Left lung (tissue), 10 donors: ENCODE data around the gene TBXAS1. TPM values are rescaled to one million over a fixed set of nuclear protein-coding genes. Genes with fewer than 3 reads are reported as not detected.

ENCODE experiments used
- ATAC-seq: fragments of 200-7000 bp; cut with Tn5 transposase; one replicate; pipeline ENCODE4 v1.9.1; 2020; ENCODE audit warnings: moderate library complexity
- DNase-seq, 4 donors: peaks; one replicate each; pipeline ENCODE4 v3.0.0-alpha.2; 2013 to 2020
- H3K27ac ChIP-seq, 2 donors: fragments of 200-600 bp; sonication (generic) in 1 of 2; one replicate each; pipeline versions ENCODE4 v1.5.0 to v1.8.0; 2020 to 2021
- H3K27me3 ChIP-seq, 2 donors: fragments of 200-600 bp; sonication (generic) in 1 of 2; one replicate each; pipeline versions ENCODE4 v1.5.0 to v1.8.0; 2020 to 2021
- H3K36me3 ChIP-seq, 2 donors: fragments of 200-600 bp; sonication (generic) in 1 of 2; one replicate each; pipeline versions ENCODE4 v1.5.0 to v1.8.0; 2020 to 2021
- H3K4me1 ChIP-seq, 2 donors: fragments of 200-600 bp; one replicate each; pipeline ENCODE4 v1.8.0; 2021
- H3K4me3 ChIP-seq, 2 donors: fragments of 200-600 bp; sonication (generic) in 1 of 2; one replicate each; pipeline versions ENCODE4 v1.5.0 to v1.8.0; 2020 to 2021; ENCODE audit warnings: mild to moderate bottlenecking in 1 of 2
- H3K9me3 ChIP-seq, 2 donors: fragments of 200-600 bp; sonication (generic) in 1 of 2; one replicate each; pipeline versions ENCODE4 v1.5.0 to v1.8.0; 2020 to 2021
- intact Hi-C, 2 donors: fragments of 100-400 bp; cut with DNase I; formaldehyde crosslinking; loops; one replicate each; pipeline versions ENCODE4 v1.11.2 to v1.14.2; 2022
- polyA plus RNA-seq, 6 donors: library from polyadenylated mRNA; unstranded; fragments of 120-200 nt; gene quantifications; one replicate each; pipeline ENCODE4 v1.2.1, GENCODE V29; 2013; ENCODE audit not compliant: insufficient read length in 6 of 6
- total RNA-seq, 2 donors: library from RNA; stranded (reverse); fragmentation: NEBNext Ultra II Directional; extraction: Animal tissue kit (Norgen Biotek cat#: 25700); gene quantifications; one replicate each; pipeline ENCODE4 v1.2.1, GENCODE V29; 2021
- TF ChIP-seq, protein P1 (sequence below), 2 donors: fragments of 200-600 bp; sonication (generic) in 1 of 2; IDR thresholded peaks; one replicate each; pipeline versions ENCODE4 v1.5.0 to v1.8.0; 2021; ENCODE audit warnings: antibody characterized with exemption in 2 of 2
- donor health status: DM: no; HTN: yes; CAD: no.
- donor health status: DM: no; HTN: no; CAD: no.

TBXAS1 gene
- total and polyA plus RNA-seq, 8 donors, result 8.2 to 103 (median 9.6) TPM

GRCh38 chr7:139804571-139804970 is 24.5 kb upstream of the TBXAS1 start:
- no peak for DNase-seq
- no peaks in the 10 kb centered on the region for H3K36me3 ChIP-seq
- TF ChIP-seq, protein P1, sequence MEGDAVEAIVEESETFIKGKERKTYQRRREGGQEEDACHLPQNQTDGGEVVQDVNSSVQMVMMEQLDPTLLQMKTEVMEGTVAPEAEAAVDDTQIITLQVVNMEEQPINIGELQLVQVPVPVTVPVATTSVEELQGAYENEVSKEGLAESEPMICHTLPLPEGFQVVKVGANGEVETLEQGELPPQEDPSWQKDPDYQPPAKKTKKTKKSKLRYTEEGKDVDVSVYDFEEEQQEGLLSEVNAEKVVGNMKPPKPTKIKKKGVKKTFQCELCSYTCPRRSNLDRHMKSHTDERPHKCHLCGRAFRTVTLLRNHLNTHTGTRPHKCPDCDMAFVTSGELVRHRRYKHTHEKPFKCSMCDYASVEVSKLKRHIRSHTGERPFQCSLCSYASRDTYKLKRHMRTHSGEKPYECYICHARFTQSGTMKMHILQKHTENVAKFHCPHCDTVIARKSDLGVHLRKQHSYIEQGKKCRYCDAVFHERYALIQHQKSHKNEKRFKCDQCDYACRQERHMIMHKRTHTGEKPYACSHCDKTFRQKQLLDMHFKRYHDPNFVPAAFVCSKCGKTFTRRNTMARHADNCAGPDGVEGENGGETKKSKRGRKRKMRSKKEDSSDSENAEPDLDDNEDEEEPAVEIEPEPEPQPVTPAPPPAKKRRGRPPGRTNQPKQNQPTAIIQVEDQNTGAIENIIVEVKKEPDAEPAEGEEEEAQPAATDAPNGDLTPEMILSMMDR (IDR thresholded peaks at IDR 0.05), result no peak
- H3K27me3 ChIP-seq, result no peaks in the 10 kb centered on the region
- H3K9me3 ChIP-seq, result peaks cover 0 to 6% of the 10 kb centered on the region in 2 donors
- intact Hi-C loops, result no loop called here
- H3K27ac ChIP-seq, result no peak overlapping the region
- no peak overlapping the region for H3K4me3 ChIP-seq
- H3K4me1 ChIP-seq, result peaks cover 0 to 7% of the 10 kb centered on the region in 2 donors
- no peak for ATAC-seq

- Histone ChIP-seq H3K27ac (no peak overlapping the region), H3K4me1 (peaks cover 0 to 3% of the 10 kb centered on the region in 2 donors), H3K9me3 (peaks cover 0 to 6% of the 10 kb centered on the region in 2 donors), H3K27me3 (no peaks in the 10 kb centered on the region), H3K4me3 (no peak overlapping the region), H3K36me3 (no peaks in the 10 kb centered on the region)
- intact Hi-C loops, result no loop called here
- ATAC-seq (no peak), DNase-seq (no peak)
- TF ChIP-seq, protein P1 (IDR thresholded peaks at IDR 0.05), result no peak
Observed at GRCh38 chr7:139807009-139807408, 22.1 kb upstream of the TBXAS1 start.

DNA sequence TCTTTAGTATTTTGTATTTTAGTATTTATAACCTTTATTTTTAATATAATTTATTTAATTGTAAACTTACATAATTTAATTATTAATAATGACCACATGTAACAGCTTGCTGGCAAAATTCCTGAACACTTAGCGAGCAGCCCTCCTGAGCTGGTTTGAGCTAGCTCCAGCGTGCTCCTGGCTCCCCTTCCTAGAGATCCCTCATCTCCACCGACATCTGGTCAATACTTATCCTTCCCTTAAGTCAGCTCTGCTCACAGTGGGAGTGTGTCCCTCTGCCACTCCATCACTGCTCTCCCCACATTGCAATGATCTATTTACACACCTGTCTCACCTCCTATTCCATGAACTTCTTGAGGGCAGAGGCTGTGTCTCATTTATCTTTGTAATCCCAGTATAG is 20.6 kb upstream of the TBXAS1 start:
- H3K36me3 ChIP-seq, result no peaks in the 10 kb centered on the region
- no peak overlapping the region for H3K27ac ChIP-seq
- no peaks in the 10 kb centered on the region for H3K4me1 ChIP-seq
- peaks cover 0 to 6% of the 10 kb centered on the region in 2 donors for H3K9me3 ChIP-seq
- ATAC-seq, result no peak
- intact Hi-C loops, result no loop called here
- no peaks in the 10 kb centered on the region for H3K27me3 ChIP-seq
- no peak for DNase-seq
- H3K4me3 ChIP-seq, result no peak overlapping the region
- TF ChIP-seq, protein P1 (IDR thresholded peaks at IDR 0.05), result no peak

GRCh38 chr7:139808846-139809442 is 20.1 kb upstream of the TBXAS1 start:
- TF ChIP-seq, protein P1 (IDR thresholded peaks at IDR 0.05), result no peak
- intact Hi-C loops, result no loop called here
- Histone ChIP-seq H3K9me3 (peaks cover 0 to under 1% of the 10 kb centered on the region in 2 donors), H3K27ac (no peak overlapping the region), H3K27me3 (no peaks in the 10 kb centered on the region), H3K4me3 (no peak overlapping the region), H3K4me1 (no peaks in the 10 kb centered on the region), H3K36me3 (no peaks in the 10 kb centered on the region)
- no peak for ATAC-seq
- DNase-seq, result no peak

GRCh38 chr7:139811066-139811465 is 18.0 kb upstream of the TBXAS1 start:
- Histone ChIP-seq H3K27me3 (no peaks in the 10 kb centered on the region), H3K36me3 (no peaks in the 10 kb centered on the region), H3K27ac (no peak overlapping the region), H3K4me3 (no peak overlapping the region), H3K4me1 (no peaks in the 10 kb centered on the region), H3K9me3 (peaks cover 0 to 2% of the 10 kb centered on the region in 2 donors)
- intact Hi-C loops, result no loop called here
- TF ChIP-seq, protein P1 (IDR thresholded peaks at IDR 0.05), result no peak
- DNase-seq, result no peak
- ATAC-seq, result no peak
